Right forelimb (tissue), 1 donor: ENCODE measurements around the gene ZBED4.

Experiments
- DNase-seq: peaks from one replicate; pipeline ENCODE4 v3.0.0-alpha.2; 2018

ZBED4 gene

GRCh38 chr22:49853981-49854831 lies 562 bp downstream of the ZBED4 start:
- peak; percentile 59 for DNase-seq

GRCh38 chr22:49855251-49855911 lies 1.7 kb downstream of the ZBED4 start:
- DNase-seq, result no peak

GRCh38 chr22:49856343-49856742 lies 2.7 kb downstream of the ZBED4 start:
- no peak for DNase-seq

DNA sequence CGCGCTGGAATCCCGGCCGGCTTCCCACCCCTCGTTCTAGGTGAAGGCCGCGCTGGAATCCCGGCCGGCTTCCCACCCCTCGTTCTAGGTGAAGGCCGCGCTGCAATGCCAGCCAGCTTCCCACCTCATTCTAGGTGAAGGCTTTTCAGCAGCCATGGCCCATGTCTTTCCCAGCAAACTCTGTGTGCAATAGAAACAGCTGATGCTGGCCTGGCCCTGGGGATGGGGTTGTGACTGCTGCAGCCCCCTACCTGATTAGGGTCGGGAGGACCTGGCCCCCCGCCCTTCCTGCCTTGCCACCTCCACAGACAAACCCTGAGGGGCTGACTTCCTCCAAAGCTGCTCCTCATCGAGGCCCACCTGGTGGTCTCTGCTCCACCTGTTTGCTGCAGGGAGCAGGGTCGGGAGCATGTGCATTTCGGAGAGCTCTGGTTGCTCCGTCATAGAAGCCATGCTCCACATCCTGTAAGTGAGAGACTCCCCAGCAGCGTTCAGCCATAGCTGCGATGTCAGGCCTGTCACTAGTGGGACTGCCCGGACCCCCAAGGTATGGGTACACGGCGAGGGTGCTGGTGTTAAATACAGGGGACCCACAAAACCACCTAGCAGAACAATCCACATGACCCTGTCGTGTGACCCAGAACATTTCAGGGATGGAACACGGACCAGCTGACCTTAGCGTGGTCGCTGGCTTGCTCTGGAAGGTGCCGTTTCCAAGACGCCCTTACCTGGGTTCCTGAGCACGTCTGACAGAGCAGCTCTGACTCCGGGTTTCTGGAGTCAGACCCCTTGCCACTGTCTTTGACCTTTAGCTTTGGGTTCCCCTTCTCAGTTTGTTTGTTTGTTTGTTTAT lies 3.3 kb downstream of the ZBED4 start:
- DNase-seq, result no peak

- DNase-seq, result no peak
Observed at GRCh38 chr22:49858827-49859226, 5.2 kb downstream of the ZBED4 start.

DNA sequence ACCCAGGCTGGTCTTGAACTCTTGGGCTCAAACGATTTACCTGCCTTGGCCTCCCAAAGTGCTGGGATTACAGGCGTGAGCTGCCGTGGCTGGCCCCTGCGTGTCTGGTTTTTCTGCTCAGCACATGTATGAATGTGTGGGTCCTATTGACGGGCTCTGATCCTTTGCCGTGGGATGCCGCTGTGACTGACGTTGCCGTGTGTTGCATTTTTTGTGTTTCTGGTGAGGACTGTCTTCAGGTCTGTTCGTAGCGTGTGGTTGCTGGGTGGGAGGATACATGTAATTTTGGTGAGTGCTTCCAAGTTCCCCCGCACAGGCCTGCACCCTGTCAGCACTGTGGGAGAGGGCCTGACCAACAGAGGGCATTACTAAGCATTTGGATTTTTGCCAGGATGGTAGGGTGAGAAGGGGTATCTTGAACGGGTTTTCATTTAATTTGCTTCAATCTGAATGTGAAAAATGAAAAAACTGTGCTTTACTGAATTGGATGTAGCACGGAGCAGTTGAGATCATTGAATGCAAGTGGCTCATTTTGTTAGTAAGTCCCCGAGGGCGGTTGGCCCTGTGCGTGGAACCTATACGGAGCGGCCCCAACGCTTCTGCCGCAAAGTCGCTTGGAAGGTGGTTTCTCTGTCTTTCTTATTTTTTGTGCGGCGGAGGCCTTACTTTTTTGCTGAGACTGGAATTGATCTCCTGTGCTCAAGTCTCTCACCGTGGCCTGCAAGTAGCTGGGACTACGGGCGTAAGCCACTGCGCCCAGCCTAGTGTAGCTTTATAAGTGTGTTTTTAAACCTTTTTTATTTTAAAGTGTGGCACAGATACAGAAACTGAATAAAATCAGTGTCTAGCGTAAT lies 8.2 kb downstream of the ZBED4 start:
- no peak for DNase-seq

GRCh38 chr22:49862496-49862776 lies 8.8 kb downstream of the ZBED4 start:
- no peak for DNase-seq

GRCh38 chr22:49863931-49864330 lies 10.3 kb downstream of the ZBED4 start:
- DNase-seq, result no peak

DNA sequence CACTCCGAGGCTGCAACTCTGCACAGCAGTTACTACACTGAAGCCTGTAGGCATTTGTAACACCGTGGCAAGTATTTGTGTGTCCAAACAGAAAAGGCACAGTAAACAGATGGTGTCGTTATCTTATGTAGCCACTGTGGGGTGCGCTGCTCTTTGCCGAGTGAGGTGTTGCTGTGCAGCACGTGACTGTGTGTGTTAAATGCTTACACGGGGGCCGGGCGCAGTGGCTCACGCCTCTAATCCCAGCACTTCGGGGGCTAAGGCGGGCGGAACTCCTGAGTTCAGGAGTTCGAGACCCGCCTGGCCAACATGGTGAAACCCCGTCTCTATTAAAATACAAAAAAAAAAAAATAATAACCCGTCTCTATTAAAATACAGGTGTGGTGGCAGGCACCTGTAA lies 11.5 kb downstream of the ZBED4 start:
- DNase-seq, result no peak

DNA sequence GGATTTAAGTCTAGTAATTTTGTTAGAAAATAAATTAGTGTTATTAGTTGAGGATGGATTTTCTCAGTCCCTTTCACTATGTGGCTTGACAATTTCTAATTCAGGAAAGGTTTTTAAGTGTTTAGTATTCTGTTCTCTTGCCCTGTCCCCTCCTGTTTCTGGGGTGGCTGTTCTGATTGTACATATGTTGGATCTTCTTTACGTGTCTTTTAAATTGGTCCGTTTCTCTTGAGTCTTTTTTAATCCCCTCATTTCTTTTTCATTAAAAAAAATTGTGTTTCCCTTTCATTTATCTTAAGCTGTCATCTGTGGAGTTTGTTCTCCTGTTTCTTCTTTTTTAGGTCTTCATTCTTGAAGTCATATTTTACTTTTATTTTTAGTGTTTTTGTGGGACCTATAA lies 12.5 kb downstream of the ZBED4 start:
- DNase-seq, result no peak

DNA sequence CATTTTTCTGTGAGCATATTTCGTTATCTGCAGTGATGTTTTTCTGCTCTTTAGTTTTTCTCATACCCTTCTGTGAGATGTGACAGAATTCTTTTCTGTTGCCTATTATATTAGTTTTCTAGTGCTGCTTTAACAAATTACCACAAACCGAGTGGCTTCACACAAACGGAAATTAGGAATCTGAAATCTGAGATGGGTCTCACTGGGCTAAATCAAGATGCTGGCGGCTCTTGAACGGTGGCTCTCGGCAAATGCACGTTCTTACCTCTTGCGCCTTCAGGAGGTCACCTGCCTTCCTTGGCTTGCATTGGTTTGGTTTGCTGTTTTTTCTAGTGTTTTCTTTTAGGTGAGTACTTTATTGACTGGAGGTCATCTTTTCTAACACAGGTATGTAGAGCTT lies 13.0 kb downstream of the ZBED4 start:
- no peak for DNase-seq

DNA sequence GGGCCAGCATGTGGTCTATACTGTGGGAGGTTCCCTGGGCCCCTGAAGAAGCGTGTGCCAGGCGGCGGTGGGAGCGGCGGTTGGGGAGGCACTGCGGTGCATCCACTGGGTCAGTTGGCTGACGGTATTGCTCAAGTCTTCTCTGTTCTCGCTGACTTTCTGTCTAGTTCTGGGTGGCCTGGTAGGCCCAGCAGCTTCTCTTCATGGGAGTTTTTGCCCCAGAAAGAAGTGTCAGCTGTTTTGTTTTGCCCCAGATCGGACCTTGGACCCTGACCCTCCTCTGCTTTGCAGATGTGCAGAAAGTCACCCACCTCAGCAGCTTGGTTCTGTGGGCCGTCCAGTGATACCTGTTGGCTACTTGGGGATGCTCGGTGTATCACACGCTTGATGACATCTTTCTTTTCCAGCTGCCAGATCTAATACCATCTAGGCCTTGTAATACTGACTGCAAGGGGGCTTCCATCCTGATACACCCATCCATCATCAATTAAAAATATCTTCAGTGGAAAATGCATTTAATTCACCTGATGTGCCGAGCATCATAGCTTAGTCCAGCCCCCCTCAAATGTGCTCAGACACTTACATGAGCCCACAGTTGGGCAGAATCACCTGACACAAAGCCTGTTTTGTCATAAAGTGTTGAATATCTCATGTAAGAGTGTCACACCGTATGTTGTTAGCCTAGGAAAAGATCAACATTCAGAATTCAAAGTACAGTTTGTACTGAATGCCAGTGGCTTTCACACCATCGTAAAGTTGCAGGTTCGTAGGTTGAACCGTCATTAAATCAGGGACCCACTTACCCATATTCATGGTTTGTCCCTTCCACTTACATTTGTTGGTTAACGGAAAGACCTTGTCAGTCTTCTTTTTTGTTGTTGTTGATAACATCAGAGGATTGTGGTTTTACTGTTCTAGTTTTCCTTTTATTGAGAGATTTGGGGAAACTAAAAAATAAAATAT lies 13.9 kb downstream of the ZBED4 start:
- DNase-seq, result no peak

DNA sequence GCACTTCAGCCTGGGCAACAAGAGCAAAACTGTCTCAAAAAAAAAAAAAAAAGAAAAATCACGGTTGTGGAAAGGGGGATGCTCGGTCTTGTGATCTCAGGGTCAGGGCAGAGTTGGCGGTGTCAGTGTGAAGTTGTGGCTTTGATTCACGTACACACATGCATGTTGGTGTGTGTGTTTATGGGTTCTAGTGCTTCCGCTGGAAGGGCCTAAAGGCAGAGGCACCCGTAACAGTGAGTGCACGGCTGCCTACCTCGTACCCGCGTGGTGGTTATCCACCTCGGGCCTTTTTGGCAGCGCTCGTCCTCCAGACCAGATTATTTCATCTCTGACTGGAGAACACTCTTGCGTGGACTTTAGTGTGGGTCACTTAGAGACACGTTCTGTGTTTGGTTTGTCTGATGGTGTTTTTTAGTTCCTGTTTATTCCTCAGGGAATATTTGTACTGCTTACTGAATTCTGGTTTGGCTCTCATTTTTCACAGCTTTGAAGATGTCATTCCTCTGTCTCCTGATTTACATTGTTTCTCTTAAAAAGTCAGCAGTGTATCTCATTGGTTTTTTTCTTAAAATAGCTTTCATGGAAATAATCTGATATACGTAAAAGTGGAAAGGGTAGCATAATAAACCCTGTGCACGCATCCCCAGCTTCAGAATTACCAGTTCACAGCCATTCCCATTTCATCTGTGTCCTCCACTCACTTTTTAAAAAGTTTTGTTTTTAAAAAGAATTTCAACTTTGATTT lies 15.6 kb downstream of the ZBED4 start:
- no peak for DNase-seq

- DNase-seq, result no peak
Observed at GRCh38 chr22:49869845-49870712, 16.4 kb downstream of the ZBED4 start.

GRCh38 chr22:49871482-49871881 lies 17.8 kb downstream of the ZBED4 start:
- no peak for DNase-seq

DNA sequence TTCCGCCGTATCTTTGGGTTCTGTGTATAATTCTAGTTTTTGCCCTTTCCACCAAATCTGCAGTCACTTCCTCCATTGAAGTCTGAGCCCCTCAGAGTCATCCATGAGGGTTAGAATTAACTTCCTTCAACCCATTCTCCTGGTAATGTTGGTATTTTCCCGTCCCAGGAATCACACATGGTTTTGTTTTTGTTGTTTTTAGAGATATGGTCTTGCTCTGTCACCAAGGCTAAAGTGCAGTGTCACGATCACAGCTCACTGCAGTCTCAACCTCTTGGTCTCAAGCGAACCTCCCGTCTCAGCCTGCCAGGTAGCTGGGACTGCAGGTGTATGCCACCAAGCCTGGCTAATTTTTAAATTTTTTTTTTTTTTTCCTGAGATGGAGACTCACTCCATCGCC lies 18.7 kb downstream of the ZBED4 start:
- no peak for DNase-seq

- DNase-seq, result no peak
Observed at GRCh38 chr22:49873228-49873940, 19.7 kb downstream of the ZBED4 start.

DNA sequence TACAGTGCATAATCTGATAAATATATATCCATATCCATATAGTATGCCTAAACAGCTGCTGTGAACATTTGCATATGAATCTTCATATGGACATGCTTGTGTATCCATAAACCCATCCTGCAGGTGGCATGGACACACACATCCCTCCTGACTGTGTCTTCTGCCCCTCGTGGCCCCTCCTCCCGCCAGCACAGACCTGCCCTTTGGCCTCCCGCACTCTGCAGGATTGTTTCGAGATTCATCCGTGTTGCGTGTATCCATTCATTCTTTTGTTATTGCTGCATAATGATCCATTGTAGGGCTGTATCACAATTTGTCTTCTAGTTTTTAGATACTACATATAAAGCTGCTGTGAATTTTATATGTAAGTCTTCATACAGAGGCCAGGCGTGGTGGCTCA lies 24.0 kb downstream of the ZBED4 start:
- no peak for DNase-seq

DNA sequence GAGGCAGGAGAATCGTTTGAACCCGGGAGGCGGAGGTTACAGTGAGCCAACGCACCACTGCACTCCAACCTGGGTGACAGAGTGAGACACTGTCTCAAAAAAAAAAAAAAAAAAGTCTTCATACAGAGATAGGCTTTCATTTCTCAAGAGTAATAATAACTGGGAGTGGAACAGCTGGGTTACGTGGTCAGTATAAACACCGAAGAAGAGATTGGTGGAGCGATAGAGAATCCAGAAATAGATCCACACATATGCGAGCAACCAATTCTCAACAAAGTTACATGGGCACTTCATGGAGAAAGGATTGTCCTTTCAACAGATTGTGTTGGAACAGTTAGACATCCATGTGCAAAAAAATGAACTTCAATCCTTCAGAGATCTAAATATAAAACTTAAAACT lies 24.6 kb downstream of the ZBED4 start:
- DNase-seq, result no peak
